Measurements from ENCODE around the gene ZFAND3.
"Not testable (repeated sequence)": the region's sequence is repeated elsewhere in the genome, so short reads cannot be mapped to it uniquely, and the experiment has no call there.

The ZFAND3 gene

DNA sequence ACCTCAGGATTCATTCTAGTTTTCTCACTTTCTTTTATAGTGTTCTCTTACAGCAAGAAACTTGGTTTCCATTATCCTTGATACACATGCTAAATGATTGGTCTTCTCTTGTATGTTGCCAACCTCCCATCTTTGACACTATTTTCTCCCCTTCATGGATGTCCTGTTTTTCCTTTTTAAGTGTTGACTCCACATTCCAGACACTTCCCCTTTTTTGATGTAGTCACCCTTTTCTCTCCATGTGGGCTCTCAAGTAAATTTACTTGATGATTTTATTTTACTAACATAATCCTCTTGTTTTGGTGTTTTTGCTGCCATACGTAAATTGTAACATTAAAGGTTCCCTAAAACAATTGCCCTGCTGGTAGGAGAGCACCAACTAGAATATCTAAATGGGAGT lies 148.1 kb downstream of the ZFAND3 start:
- DNase-seq: no peak

DNA sequence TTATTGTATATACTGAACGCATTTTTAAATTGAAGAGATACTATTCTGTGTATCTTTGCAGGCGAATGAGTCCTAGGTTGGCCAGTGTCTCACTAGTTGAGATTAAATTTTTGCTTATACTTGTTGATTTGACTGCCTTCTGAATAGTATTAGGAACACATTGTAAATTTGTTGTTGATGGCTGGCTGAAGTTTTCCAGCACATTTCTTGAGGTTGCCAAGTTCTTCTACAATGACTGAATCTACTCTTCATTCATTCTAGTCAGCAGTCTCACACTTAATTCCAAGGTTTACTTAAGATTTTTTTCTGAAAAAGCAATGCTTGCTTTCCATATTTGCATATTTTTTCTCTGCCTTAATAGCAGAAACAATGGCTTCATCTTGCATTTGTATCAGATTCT lies 151.7 kb downstream of the ZFAND3 start:
- no peak for DNase-seq

GRCh38 chr6:37971711-37972390 lies 152.3 kb downstream of the ZFAND3 start:
- DNase-seq: no peak

DNA sequence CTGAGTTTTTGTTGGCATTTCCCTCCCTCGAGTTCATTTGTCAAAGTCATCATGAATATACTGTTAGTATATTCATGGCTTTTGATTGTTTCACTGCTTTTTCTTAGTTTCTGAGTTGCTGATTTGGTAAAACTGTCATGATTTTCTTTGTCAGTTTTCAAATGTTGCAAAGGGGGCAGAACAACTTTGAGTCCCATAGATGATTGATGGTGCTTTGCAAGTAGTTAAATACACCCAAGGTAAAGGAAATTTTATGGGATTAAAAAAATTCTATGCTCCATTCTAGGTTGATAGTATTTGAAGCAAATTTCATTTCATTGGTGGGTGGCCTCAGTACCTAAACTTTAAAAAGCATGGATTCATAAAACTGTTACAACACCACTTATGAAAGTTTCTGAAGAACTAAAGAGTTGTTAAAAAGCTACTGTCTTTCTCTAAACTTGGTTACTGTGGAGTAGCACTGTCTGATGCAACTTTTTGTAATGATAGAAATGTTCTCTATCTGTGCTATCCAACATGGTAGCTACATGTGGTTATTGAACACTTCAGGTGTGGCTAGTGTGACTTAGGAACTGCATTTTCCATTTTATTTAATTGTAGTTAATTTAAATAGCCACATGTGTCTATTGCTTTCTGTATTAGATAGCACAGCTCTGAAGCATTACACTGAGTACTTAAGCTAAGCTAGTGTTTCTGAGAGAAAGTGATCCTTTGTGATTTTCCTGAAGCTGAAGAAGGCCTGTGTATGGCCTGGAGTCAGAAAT lies 153.6 kb downstream of the ZFAND3 start:
- no peak for DNase-seq

GRCh38 chr6:37974381-37974780 lies 154.9 kb downstream of the ZFAND3 start:
- no peak for DNase-seq

GRCh38 chr6:37974943-37975342 lies 155.4 kb downstream of the ZFAND3 start:
- DNase-seq: no peak

GRCh38 chr6:37977715-37978114 lies 158.2 kb downstream of the ZFAND3 start:
- no peak for DNase-seq

DNA sequence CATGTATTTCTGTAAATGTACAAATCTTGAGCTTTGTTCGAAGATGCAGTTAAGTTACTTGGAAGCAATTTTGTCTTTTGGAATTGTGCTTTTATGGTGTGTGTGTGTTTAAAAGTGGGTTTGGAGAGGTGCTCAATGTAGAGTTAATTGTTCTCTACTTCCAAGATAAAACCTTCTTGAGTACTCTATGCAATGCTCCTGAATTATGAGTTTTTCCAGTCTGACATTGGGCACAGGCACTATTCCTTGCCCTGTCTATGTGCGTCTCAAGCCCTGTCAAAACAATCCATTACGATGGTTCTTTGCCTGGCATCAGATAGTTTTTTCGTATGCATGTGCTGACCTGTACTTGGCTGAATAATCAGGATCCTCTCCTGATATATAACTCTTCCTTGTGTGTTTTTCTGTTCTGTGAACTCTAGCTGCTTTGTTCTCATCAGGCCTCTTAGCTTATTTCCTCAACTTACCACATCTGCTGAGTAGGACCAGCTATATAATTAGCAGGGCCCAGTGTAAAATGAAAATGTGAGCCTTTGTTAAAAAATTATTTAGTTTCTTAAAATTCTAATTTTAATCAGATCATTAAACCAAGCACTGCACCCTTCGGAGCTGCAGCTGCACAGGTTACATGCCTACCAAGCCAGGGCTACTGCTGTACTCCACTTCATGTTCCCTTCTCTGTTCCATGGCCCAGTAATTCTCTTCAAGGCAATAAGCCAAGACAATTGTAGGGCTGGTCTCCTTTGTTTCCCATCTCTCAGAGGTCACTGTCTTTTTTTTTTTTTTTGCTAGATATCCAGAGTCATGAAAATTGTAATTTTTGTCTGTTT lies 160.1 kb downstream of the ZFAND3 start:
- DNase-seq: no peak

DNA sequence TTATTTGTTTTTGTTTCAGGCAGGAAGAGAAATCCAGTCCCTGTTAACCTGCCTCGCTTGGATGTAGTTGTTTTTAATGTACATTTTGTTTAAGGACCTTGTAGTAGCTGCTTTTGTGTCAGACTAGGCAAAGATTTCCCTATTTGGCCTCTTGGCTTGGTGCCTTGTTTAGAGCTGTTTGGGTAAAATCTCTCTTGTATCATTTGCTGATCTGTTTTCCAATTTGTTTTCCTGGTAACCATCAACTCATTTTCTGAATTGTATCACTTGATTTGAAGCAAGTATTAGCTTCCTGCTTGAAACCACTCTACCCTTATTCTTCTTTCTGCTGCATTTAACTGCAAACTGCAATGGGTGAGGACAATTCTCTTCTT lies 160.7 kb downstream of the ZFAND3 start:
- no peak for DNase-seq

GRCh38 chr6:37981626-37982025 lies 162.1 kb downstream of the ZFAND3 start:
- no peak for DNase-seq

DNA sequence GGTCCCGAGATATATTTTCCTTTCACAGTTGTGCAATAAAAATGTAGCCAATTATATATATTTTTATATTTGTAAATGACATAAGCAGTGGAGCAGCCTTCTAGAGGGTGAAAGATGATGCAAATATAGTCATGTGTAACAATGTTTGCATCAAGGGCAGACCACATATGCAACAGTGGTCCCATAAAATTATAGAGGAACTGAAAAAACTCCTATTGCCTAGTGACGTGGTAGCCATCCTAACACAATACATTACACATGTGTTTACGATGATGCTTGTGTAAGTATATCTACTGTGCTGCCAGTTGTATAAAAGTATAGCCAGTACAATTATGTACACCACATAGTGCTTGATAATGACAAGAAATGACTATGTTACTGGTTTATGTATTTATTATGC lies 162.8 kb downstream of the ZFAND3 start:
- DNase-seq: no peak

- no peak for DNase-seq
These were observed 164.4 kb downstream of the ZFAND3 start for GRCh38 chr6:37983720-37984501.

GRCh38 chr6:37984578-37984977 lies 165.1 kb downstream of the ZFAND3 start:
- no peak for DNase-seq

GRCh38 chr6:37985355-37985754 lies 165.8 kb downstream of the ZFAND3 start:
- no peak for DNase-seq

GRCh38 chr6:37987018-37987417 lies 167.5 kb downstream of the ZFAND3 start:
- no peak for DNase-seq

DNA sequence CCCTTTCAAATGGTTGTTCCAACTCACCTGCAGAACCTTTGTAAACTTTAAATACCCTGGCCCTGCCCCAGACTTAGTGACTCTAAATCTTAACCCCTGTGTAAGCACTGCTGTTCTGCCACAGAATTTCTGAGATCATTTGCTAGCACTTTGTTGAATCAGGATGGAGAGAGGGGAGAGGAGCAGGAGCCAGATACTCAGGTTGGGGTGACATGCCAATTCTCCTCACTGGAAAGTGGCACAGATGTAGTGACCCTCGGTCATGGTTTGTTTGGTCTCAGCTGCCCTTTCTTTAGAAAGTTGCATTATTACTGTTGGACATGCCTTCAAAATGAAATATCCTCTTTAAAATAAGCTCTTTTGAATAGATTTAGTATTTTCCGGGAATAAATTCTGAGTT lies 168.0 kb downstream of the ZFAND3 start:
- no peak for DNase-seq

- no peak for DNase-seq
These were observed 168.6 kb downstream of the ZFAND3 start for GRCh38 chr6:37988127-37988526.

- no peak for DNase-seq
These were observed 169.2 kb downstream of the ZFAND3 start for GRCh38 chr6:37988696-37989095.

GRCh38 chr6:37990762-37991525 lies 171.4 kb downstream of the ZFAND3 start:
- no peak for DNase-seq

GRCh38 chr6:37992749-37993148 lies 173.2 kb downstream of the ZFAND3 start:
- no peak for DNase-seq

- DNase-seq: not testable (repeated sequence)
These were observed 173.7 kb downstream of the ZFAND3 start for GRCh38 chr6:37993194-37993593.
